Spleen (tissue), 11 donors: ENCODE data around the gene PLEKHA4. TPM values are rescaled to one million over a fixed set of nuclear protein-coding genes. Genes with fewer than 3 reads are reported as not detected.

Source experiments
- DNase-seq: peaks from one replicate; pipeline ENCODE4 v3.0.0-alpha.2; 2020
- H3K27ac ChIP-seq, 8 donors: fragments of 200-600 bp; sonication (generic) in 7 of 8; 1 replicate in 4 of 8; 2 replicates in 4 of 8; pipeline versions ENCODE4 v1.5.0 to v1.8.0; 2016 to 2021; ENCODE audit warnings: inconsistent platforms in 4 of 8, mild to moderate bottlenecking in 4 of 8, moderate library complexity in 1 of 8
- H3K27me3 ChIP-seq, 7 donors: fragments of 200-600 bp; sonication (generic) in 6 of 7; replicated peaks in 1 of 7; 1 replicate in 4 of 7; 2 replicates in 3 of 7; pipeline versions ENCODE4 v1.5.0 to v1.8.0; 2016 to 2021; ENCODE audit warnings: inconsistent platforms in 3 of 7, mild to moderate bottlenecking in 1 of 7
- H3K36me3 ChIP-seq, 6 donors: fragments of 200-600 bp; sonication (generic) in 5 of 6; 1 replicate in 4 of 6; 2 replicates in 2 of 6; pipeline versions ENCODE4 v1.5.0 to v1.8.0; 2016 to 2021; ENCODE audit warnings: inconsistent platforms in 2 of 6
- H3K4me1 ChIP-seq, 6 donors: fragments of 200-600 bp; sonication (generic) in 5 of 6; 1 replicate in 3 of 6; 2 replicates in 3 of 6; pipeline versions ENCODE4 v1.5.0 to v1.8.0; 2016 to 2021; ENCODE audit warnings: inconsistent platforms in 3 of 6
- H3K4me3 ChIP-seq, 8 donors: fragments of 200-600 bp; sonication (generic) in 7 of 8; 1 replicate in 4 of 8; 2 replicates in 4 of 8; pipeline versions ENCODE4 v1.5.0 to v1.8.0; 2016 to 2021; ENCODE audit warnings: inconsistent platforms in 4 of 8, mild to moderate bottlenecking in 4 of 8, moderate library complexity in 2 of 8
- H3K9me3 ChIP-seq, 8 donors: fragments of 200-600 bp; sonication (generic) in 7 of 8; 1 replicate in 4 of 8; 2 replicates in 4 of 8; pipeline versions ENCODE4 v1.5.0 to v1.8.0; 2016 to 2021; ENCODE audit warnings: inconsistent platforms in 4 of 8
- POLR2A ChIP-seq, 3 donors: fragments of 450-650 bp; IDR thresholded peaks; one replicate each; pipeline ENCODE4 v1.5.1; 2017; ENCODE audit warnings: antibody characterized with exemption in 3 of 3, mild to moderate bottlenecking in 1 of 3
- POLR2AphosphoS5 ChIP-seq, 3 donors: sonication (generic); formaldehyde crosslinking; IDR thresholded peaks; one replicate each; pipeline ENCODE4 v1.5.1; 2017; ENCODE audit warnings: antibody characterized with exemption in 3 of 3
- WGBS, 5 donors: extraction: QIAGEN DNeasy Blood & Tissue Kit in 3 of 5; methylation state at CpG; one replicate each; pipeline versions ENCODE4 v1.1.5 to v1.1.7; 2013 to 2018; 5-methylcytosine and 5-hydroxymethylcytosine counted together
- intact Hi-C: fragments of 100-400 bp; cut with DNase I; formaldehyde crosslinking; loops from one replicate; pipeline ENCODE4 v1.15.0; 2023; ENCODE audit warnings: low total_unique reads
- polyA plus RNA-seq, 3 donors: library from polyadenylated mRNA; stranded (reverse); fragments of 200-250 nt; gene quantifications; one replicate each; pipeline ENCODE4 v1.2.1, GENCODE V29; 2013
- total RNA-seq, 7 donors: library from RNA; depleted of rRNA in 3 of 7; stranded (reverse); fragments of >200 nt in 3 of 7; fragmentation: NEBNext Ultra II Directional in 4 of 7; extraction: Animal tissue kit (Norgen Biotek cat#: 25700) in 4 of 7; gene quantifications; one replicate each; pipeline versions ENCODE4 v1.1.0 to v1.2.1, GENCODE V29; 2016 to 2021
- TF ChIP-seq, protein P1 (sequence below), 11 experiments: fragments of 200-600 bp in 7 of 11; fragments of 450-650 bp in 4 of 11; sonication (generic) in 4 of 11; IDR thresholded peaks in 8 of 11; conservative IDR thresholded peaks in 3 of 11; 1 replicate in 7 of 11; 2 replicates in 4 of 11; pipeline versions ENCODE4 v1.4.0 to v1.8.0; 2016 to 2021; ENCODE audit warnings: antibody characterized with exemption in 11 of 11, inconsistent platforms in 4 of 11, mild to moderate bottlenecking in 1 of 11
- donor health status: healthy with polysubstance abuse.
- donor health status: DM: no; HTN: no; CAD: no; lungs with moderate emphysema.
- donor health status: DM: no; HTN: no; CAD: no.
- donor health status: Bipolar disorder and iron deficiency.
- donor health status: healthy.
- donor health status: DM: no; HTN: no; CAD: no.
- donor health status: DM: yes; HTN: yes; CAD: no.

PLEKHA4 gene
- total and polyA plus RNA-seq, 10 donors: 8.6 to 24.2 (median 14.9) TPM

GRCh38 chr19:48804496-48804895, 63.9 kb downstream of the PLEKHA4 start:
- DNase-seq: no peak
- Histone ChIP-seq H3K36me3 (peaks cover 0 to 18% (median 0%) of the 10 kb centered on the region in 6 donors), H3K9me3 (no peaks in the 10 kb centered on the region), H3K4me1 (peaks cover 0 to 6% (median 1%) of the 10 kb centered on the region in 6 donors), H3K27ac (no peak overlapping the region), H3K4me3 (no peak overlapping the region), H3K27me3 (no peaks in the 10 kb centered on the region)
- intact Hi-C loops: no loop called here
- WGBS, 5 donors: 81 to 93% (median 90%) methylated on average over 8 of the region's 8 CpGs
- TF ChIP-seq, protein P1, sequence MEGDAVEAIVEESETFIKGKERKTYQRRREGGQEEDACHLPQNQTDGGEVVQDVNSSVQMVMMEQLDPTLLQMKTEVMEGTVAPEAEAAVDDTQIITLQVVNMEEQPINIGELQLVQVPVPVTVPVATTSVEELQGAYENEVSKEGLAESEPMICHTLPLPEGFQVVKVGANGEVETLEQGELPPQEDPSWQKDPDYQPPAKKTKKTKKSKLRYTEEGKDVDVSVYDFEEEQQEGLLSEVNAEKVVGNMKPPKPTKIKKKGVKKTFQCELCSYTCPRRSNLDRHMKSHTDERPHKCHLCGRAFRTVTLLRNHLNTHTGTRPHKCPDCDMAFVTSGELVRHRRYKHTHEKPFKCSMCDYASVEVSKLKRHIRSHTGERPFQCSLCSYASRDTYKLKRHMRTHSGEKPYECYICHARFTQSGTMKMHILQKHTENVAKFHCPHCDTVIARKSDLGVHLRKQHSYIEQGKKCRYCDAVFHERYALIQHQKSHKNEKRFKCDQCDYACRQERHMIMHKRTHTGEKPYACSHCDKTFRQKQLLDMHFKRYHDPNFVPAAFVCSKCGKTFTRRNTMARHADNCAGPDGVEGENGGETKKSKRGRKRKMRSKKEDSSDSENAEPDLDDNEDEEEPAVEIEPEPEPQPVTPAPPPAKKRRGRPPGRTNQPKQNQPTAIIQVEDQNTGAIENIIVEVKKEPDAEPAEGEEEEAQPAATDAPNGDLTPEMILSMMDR (IDR thresholded peaks at IDR 0.05 in 8 of 11, conservative IDR thresholded peaks at IDR 0.05 in 3 of 11): no peak
- TF ChIP-seq POLR2AphosphoS5 (IDR thresholded peaks at IDR 0.05) (no peak), POLR2A (IDR thresholded peaks at IDR 0.05) (no peak)

DNA sequence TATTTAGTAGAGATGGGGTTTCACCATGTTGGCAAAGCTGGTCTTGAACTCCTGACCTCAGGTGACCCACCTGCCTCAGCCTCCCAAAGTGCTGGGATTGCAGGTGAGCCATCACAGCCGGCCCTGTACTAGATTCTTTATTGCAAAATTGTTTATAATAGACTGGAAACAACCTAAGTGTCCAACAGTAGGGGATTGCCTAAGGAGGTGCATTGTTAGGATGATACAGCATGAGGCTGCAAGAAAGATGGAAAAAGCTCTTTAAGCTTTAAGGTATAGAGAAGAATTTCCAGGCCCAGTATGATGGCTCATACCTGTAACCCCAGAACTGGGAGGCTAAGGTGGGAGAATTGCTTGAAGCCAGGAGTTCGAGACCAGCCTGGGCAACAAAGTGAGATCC, 65.8 kb downstream of the PLEKHA4 start:
- 88 to 100% (median 95%) methylated on average over 2 of the region's 2 CpGs for WGBS, 5 donors
- H3K27ac ChIP-seq: no peak overlapping the region
- H3K36me3 ChIP-seq: peaks cover 0 to 18% (median 0%) of the 10 kb centered on the region in 6 donors
- no peaks in the 10 kb centered on the region for H3K4me1 ChIP-seq
- H3K4me3 ChIP-seq: no peak overlapping the region
- intact Hi-C loops: no loop called here
- TF ChIP-seq, protein P1 (IDR thresholded peaks at IDR 0.05 in 8 of 11, conservative IDR thresholded peaks at IDR 0.05 in 3 of 11): no peak
- TF ChIP-seq POLR2AphosphoS5 (IDR thresholded peaks at IDR 0.05): no peak
- no peak for TF ChIP-seq POLR2A (IDR thresholded peaks at IDR 0.05)
- DNase-seq: no peak
- H3K27me3 ChIP-seq: no peaks in the 10 kb centered on the region
- H3K9me3 ChIP-seq: no peaks in the 10 kb centered on the region

- intact Hi-C loops: no loop called here
- peaks cover 0 to 13% (median 9%) of the 10 kb centered on the region in 6 donors for H3K4me1 ChIP-seq
- H3K9me3 ChIP-seq: no peaks in the 10 kb centered on the region
- no peak for DNase-seq
- 92 to 94% (median 93%) methylated on average over 26 to 44 of the region's 44 CpGs for WGBS, 5 donors
- no peak overlapping the region for H3K27ac ChIP-seq
- H3K4me3 ChIP-seq: no peak overlapping the region
- peaks cover 0 to 11% (median 0%) of the 10 kb centered on the region in 6 donors for H3K36me3 ChIP-seq
- no peaks in the 10 kb centered on the region for H3K27me3 ChIP-seq
- TF ChIP-seq POLR2A (IDR thresholded peaks at IDR 0.05) (no peak), POLR2AphosphoS5 (IDR thresholded peaks at IDR 0.05) (peak in 1 of 3 donors; percentile 5)
- TF ChIP-seq, protein P1 (IDR thresholded peaks at IDR 0.05 in 8 of 11, conservative IDR thresholded peaks at IDR 0.05 in 3 of 11): no peak
Observed at GRCh38 chr19:48799358-48800300, 68.8 kb downstream of the PLEKHA4 start.

GRCh38 chr19:48798937-48799336, 69.5 kb downstream of the PLEKHA4 start:
- Histone ChIP-seq H3K27me3 (no peaks in the 10 kb centered on the region), H3K4me1 (peaks cover 0 to 15% (median 9%) of the 10 kb centered on the region in 6 donors), H3K36me3 (peaks cover 0 to 10% (median 0%) of the 10 kb centered on the region in 6 donors), H3K4me3 (no peak overlapping the region), H3K9me3 (no peaks in the 10 kb centered on the region), H3K27ac (no peak overlapping the region)
- intact Hi-C loops: no loop called here
- TF ChIP-seq POLR2A (IDR thresholded peaks at IDR 0.05) (no peak), POLR2AphosphoS5 (IDR thresholded peaks at IDR 0.05) (no peak)
- TF ChIP-seq, protein P1 (IDR thresholded peaks at IDR 0.05 in 8 of 11, conservative IDR thresholded peaks at IDR 0.05 in 3 of 11): no peak
- 49 to 72% (median 60%) methylated on average over 3 to 6 of the region's 6 CpGs for WGBS, 5 donors
- DNase-seq: no peak
